ENCODE data around the gene ZNF385D. TPM values are rescaled to one million over a fixed set of nuclear protein-coding genes. Genes with fewer than 3 reads are reported as not detected.

ZNF385D gene
- total and polyA plus RNA-seq, 4 donors, result 0.17 to 30.9 (median 1.9) TPM

DNA sequence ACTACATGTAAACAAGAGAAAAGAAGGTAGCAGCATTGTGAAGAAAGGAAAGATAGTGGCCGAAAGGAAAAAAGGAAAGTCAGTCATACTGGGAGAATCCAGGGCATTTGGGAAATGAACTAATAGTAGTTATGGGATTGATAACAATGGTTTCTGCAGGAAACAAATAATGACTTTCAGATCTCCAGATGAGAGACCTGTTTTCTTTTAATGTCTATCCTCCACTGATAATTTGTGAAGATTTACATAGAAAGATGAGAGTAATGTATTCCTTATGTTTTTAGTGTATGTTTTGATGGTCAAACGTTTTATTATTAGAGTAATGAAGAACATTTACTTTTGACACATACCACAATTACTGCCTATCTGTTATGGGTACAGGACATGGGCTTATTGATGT, 15.0 kb upstream of the ZNF385D start:
- Histone ChIP-seq H3K27ac (ENCODE audit: low read depth in 1 of 2, low read length in 1 of 2) (no peak overlapping the region), H3K27me3 (ENCODE audit: control insufficient read depth in 3 of 3, insufficient read depth in 3 of 3, low read length in 2 of 3) (no peaks in the 10 kb centered on the region), H3K9me3 (ENCODE audit: control insufficient read depth in 4 of 4, insufficient read depth in 3 of 4, low read length in 3 of 4) (no peaks in the 10 kb centered on the region), H3K9ac (ENCODE audit: insufficient read depth in 1 of 2, low read length in 2 of 2) (no peak overlapping the region), H3K4me3 (no peak overlapping the region), H3K4me1 (ENCODE audit: control insufficient read depth in 5 of 5, insufficient read depth in 5 of 5, low read length in 5 of 5) (no peaks in the 10 kb centered on the region), H3K36me3 (ENCODE audit: control insufficient read depth in 4 of 4, insufficient read depth in 4 of 4, low read length in 4 of 4) (no peaks in the 10 kb centered on the region)
- 65 to 66% methylated on average over 2 of the region's 2 CpGs for WGBS, 2 donors
- DNase-seq (no peak), ATAC-seq (ENCODE audit: insufficient read depth, low FRiP score) (no peak)
- TF ChIP-seq, protein P1, sequence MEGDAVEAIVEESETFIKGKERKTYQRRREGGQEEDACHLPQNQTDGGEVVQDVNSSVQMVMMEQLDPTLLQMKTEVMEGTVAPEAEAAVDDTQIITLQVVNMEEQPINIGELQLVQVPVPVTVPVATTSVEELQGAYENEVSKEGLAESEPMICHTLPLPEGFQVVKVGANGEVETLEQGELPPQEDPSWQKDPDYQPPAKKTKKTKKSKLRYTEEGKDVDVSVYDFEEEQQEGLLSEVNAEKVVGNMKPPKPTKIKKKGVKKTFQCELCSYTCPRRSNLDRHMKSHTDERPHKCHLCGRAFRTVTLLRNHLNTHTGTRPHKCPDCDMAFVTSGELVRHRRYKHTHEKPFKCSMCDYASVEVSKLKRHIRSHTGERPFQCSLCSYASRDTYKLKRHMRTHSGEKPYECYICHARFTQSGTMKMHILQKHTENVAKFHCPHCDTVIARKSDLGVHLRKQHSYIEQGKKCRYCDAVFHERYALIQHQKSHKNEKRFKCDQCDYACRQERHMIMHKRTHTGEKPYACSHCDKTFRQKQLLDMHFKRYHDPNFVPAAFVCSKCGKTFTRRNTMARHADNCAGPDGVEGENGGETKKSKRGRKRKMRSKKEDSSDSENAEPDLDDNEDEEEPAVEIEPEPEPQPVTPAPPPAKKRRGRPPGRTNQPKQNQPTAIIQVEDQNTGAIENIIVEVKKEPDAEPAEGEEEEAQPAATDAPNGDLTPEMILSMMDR (IDR thresholded peaks at IDR 0.05; ENCODE audit: control extremely low read depth, extremely low read depth), result no peak

GRCh38 chr3:21755896-21756295, 4.9 kb upstream of the ZNF385D start:
- WGBS, 2 donors, result 73 to 74% methylated on average over 5 of the region's 5 CpGs
- H3K27me3 ChIP-seq (ENCODE audit: control insufficient read depth in 3 of 3, insufficient read depth in 3 of 3, low read length in 2 of 3), result no peaks in the 10 kb centered on the region
- peaks cover 0 to 6% (median 0%) of the 10 kb centered on the region in 5 donors for H3K4me1 ChIP-seq (ENCODE audit: control insufficient read depth in 5 of 5, insufficient read depth in 5 of 5, low read length in 5 of 5)
- H3K27ac ChIP-seq (ENCODE audit: low read depth in 1 of 2, low read length in 1 of 2), result no peak overlapping the region
- no peak for DNase-seq
- no peak overlapping the region for H3K4me3 ChIP-seq
- ATAC-seq (ENCODE audit: insufficient read depth, low FRiP score), result no peak
- no peak overlapping the region for H3K9ac ChIP-seq (ENCODE audit: insufficient read depth in 1 of 2, low read length in 2 of 2)
- no peaks in the 10 kb centered on the region for H3K36me3 ChIP-seq (ENCODE audit: control insufficient read depth in 4 of 4, insufficient read depth in 4 of 4, low read length in 4 of 4)
- TF ChIP-seq, protein P1 (IDR thresholded peaks at IDR 0.05; ENCODE audit: control extremely low read depth, extremely low read depth), result no peak
- H3K9me3 ChIP-seq (ENCODE audit: control insufficient read depth in 4 of 4, insufficient read depth in 3 of 4, low read length in 3 of 4), result peaks cover 0 to 2% (median 0%) of the 10 kb centered on the region in 4 donors

- peak; percentile 14 to 26 (median 21) for DNase-seq
- peaks cover 0 to 6% (median 0%) of the 10 kb centered on the region in 5 donors for H3K4me1 ChIP-seq (ENCODE audit: control insufficient read depth in 5 of 5, insufficient read depth in 5 of 5, low read length in 5 of 5)
- H3K9ac ChIP-seq (ENCODE audit: insufficient read depth in 1 of 2, low read length in 2 of 2), result no peak overlapping the region
- H3K9me3 ChIP-seq (ENCODE audit: control insufficient read depth in 4 of 4, insufficient read depth in 3 of 4, low read length in 3 of 4), result peaks cover 0 to 2% (median 0%) of the 10 kb centered on the region in 4 donors
- 70 to 91% methylated on average over 1 of the region's 1 CpG for WGBS, 2 donors
- H3K36me3 ChIP-seq (ENCODE audit: control insufficient read depth in 4 of 4, insufficient read depth in 4 of 4, low read length in 4 of 4), result peaks cover 0 to 4% (median 0%) of the 10 kb centered on the region in 4 donors
- ATAC-seq (ENCODE audit: insufficient read depth, low FRiP score), result no peak
- TF ChIP-seq, protein P1 (IDR thresholded peaks at IDR 0.05; ENCODE audit: control extremely low read depth, extremely low read depth), result no peak
- H3K27ac ChIP-seq (ENCODE audit: low read depth in 1 of 2, low read length in 1 of 2), result no peak overlapping the region
- no peaks in the 10 kb centered on the region for H3K27me3 ChIP-seq (ENCODE audit: control insufficient read depth in 3 of 3, insufficient read depth in 3 of 3, low read length in 2 of 3)
- no peak overlapping the region for H3K4me3 ChIP-seq
Observed at GRCh38 chr3:21754839-21755238, 3.8 kb upstream of the ZNF385D start.

All from lung (tissue), 12 donors.